Right ventricle myocardium superior (tissue), 1 donor: ENCODE measurements around the gene CARD9. TPM values are rescaled to one million over a fixed set of nuclear protein-coding genes. Genes with fewer than 3 reads are reported as not detected.

ENCODE experiments used
- ATAC-seq: fragments of 200-7000 bp; cut with Tn5 transposase; one replicate; pipeline ENCODE4 v1.9.1; 2020; ENCODE audit warnings: mild to moderate bottlenecking; ENCODE audit not compliant: poor library complexity
- DNase-seq: peaks from one replicate; pipeline ENCODE4 v3.0.0-alpha.2; 2020
- intact Hi-C: fragments of 100-400 bp; cut with DNase I; formaldehyde crosslinking; loops from one replicate; pipeline ENCODE4 v1.11.2; 2022
- total RNA-seq: library from RNA; stranded (reverse); fragmentation: NEBNext Ultra II Directional; extraction: Animal tissue kit (Norgen Biotek cat#: 25700); gene quantifications from one replicate; pipeline ENCODE4 v1.2.1, GENCODE V29; 2021
- donor health status: DM: no; HTN: yes; CAD: no; lungs with severe emphysema.

The CARD9 gene
- total RNA-seq, 1 donor from 2014 or later: 0.78 TPM

DNA sequence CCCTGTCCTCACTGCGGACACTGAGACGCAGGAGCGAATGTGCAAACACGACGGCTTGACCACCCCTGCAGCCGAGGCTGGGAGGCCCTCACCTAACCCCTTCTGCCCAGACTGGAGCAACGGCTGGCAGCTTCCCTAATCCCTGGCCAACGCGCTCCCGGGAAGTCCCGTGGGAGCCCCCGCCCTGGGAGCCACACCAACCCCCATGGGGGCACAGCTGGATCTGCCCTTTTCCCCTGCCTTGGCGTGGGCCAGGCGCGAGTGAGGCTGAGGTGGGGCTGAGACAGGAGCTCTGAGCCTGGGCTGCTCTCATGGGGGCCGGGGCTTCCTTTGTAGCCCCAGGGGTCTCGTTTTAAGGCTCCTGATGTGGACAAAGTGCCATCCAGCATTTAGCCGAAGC lies 5.3 kb downstream of the CARD9 start:
- ATAC-seq (no peak), DNase-seq (no peak)
- intact Hi-C loops: no loop called here

DNA sequence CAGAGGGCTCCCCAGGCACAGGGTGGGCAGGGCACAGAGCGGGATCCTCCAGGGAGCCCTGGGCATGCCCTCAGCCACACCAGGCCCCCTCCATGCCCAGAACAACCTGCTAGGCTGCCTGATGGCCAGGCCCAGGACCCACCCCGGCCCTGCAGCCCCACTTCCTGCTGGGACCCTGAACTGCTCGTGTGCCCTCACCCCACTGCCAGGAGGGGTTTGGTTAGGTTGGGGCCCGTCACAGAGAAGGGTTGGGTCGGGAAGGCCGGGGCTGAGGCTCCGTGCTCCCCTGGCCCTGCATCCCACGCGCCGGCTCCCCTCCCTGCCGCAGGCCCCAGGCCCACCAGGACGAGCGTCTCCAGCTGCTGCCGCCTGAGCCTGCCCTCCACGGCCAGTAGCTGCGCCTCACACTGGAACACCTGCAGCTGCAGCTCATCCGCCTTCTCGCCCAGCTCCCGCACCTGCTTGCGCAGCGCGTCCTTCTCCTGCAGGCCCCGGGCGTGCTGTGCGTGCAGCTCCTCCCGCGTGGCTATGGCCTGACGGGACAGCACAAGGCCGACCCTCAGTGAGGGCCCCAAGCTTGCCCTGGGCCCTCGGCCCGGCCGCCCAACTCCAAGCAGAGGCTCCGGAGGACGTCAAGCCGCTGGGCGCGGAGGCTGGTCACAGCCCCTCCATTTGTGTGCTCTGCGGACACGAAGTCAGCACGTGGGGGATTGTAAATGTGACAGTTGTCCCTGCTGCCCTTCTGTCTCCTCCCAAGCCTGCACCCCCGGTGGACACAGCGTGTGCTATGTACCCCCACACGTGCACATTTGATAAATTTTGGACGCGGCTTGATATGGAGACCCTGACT lies 5.9 kb downstream of the CARD9 start:
- DNase-seq: no peak
- intact Hi-C loops: no loop called here
- ATAC-seq: no peak

DNA sequence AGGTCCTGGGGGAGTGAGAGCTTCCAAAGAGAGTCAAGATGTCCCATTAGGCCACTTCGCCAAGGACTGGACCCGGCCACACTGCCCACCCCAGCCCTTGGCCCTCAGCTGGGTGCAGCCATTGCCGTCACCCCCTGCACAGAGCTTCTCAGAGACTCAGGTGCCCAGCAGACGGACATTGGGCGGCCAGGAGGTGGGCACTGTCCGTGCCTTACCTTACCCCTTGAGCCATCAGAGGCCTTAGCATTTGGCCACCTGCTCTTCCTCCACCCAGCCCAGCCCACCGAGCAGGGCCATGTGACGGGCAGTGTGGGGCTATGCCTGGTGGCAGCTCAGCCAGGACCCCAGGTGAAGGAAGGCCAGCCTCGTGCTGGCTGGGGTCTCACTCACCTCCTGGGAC lies 6.6 kb downstream of the CARD9 start:
- no peak for DNase-seq
- no peak for ATAC-seq
- intact Hi-C loops: no loop called here

DNA sequence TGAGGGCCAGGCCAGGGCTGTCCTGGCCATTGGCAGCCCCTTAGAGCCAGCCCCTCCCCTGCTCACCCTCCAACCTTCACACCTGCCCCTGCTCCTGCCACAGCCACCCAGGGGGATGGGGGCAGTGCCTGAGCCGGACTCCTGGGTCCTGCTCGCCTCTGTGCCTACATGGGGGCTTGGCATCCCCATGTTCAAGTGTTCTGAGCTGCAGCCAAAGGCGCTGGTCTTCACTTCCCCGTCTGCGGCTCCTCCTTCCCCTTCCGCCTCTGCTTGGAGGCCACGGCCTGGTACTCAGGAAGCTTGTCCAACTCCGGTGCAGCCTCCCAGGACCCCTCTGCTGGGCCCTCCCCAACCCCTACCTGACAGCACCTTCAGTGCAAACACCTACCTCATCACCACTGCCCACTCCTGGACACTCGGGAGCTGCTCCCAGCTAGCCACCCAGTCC lies 7.7 kb downstream of the CARD9 start:
- ATAC-seq (no peak), DNase-seq (no peak)
- intact Hi-C loops: no loop called here

- intact Hi-C loops: no loop called here
- DNase-seq (no peak), ATAC-seq (no peak)
These were observed 8.3 kb downstream of the CARD9 start for GRCh38 chr9:136364942-136365774.

GRCh38 chr9:136363949-136364748 lies 9.3 kb downstream of the CARD9 start:
- intact Hi-C loops: no loop called here
- DNase-seq (no peak), ATAC-seq (no peak)

DNA sequence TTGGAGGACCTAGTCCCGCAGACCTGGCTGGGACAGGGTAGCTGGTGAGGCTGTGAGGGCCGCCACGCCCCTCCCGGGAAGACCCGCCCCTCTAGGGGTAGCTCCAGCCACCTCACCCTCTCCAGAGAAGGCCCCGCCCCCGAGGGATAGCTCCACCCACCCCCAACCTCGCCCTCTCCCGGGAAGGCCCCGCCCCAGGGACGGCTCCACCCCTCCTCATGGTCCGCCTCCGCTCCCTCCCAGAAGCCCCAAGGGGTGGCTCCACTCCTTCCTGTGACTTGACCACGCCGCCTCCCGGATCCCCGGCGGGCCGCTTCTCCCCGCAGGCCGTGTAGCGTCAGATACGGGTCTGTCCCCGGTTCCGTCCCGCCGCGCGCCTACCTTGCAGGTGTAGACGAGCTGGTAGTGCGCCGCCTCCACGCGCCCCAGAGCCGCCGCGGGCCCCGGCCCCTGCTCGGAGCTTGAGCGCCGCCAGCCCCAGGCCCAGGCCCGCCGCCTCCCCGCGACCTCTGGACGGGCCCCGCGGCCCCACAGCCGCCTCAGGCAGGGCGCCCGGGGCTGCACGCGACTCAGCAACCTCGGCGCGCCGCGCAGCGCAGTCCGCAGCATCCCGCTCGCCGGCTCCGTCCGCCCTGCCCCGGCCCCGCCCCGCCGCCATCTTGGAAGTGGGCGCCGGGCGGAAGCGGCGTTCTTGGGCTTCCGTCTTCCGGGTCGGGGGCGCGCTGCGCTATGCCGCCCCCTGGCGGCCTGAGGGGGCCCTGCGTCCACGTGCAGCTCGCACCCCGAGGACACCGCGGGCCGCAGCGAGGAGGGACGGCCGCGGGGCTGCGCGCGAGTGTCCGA lies 10.1 kb downstream of the CARD9 start, which contains the start of gene DNLZ:
Gene DNLZ, minus strand, starts transcription at position 639 of the 843 bp plus-strand sequence. Its CDS starts 30 bp downstream, at position 609.
- DNase-seq (peak; percentile 98), ATAC-seq (peak; percentile 86)
- intact Hi-C loops: no loop called here

- intact Hi-C loops: no loop called here
- no peak for DNase-seq
- peak; percentile 4 for ATAC-seq
These were observed 11.1 kb downstream of the CARD9 start for GRCh38 chr9:136362450-136362784.

- intact Hi-C loops: no loop called here
- ATAC-seq: peak; percentile 23
These were observed 11.6 kb downstream of the CARD9 start for GRCh38 chr9:136361754-136362449.

DNA sequence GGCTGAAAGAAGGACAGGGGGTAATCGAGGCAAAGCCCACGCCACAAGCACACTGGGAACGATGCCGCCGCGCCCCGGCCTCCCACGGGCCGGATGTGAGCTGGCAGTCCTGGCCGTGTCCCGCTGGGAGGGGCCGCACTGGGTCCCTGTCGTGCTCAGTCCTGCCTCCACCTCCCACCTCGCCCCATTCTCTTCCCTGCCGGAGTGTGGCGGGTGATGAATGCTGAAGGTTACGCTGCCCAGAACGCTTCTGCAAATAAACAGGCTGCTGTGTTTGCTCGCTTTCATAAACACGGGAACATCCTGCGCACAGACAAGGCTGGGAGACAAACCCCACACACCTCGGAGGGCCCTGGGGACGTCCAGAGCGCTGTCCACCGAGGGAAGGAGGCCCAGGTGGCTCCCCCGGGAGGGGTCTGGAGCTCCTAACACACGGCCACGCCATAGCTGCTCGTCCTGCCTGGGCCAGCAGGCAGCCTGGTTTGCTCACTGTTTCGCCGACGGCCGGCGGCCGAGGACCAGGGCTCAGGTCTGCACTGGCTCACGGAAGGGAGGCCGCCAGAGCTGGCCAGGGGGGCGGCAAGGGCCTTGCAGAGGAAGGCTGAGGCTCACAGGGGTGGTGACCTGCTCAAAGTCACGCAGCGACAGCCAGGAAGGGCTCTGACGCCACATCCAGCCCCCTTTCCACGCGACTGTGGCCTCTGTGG lies 12.3 kb downstream of the CARD9 start:
- DNase-seq: no peak

More at GRCh38 chr9:136361754-136362449, 11.6 kb downstream of the CARD9 start:
- DNase-seq: no peak

DNA sequence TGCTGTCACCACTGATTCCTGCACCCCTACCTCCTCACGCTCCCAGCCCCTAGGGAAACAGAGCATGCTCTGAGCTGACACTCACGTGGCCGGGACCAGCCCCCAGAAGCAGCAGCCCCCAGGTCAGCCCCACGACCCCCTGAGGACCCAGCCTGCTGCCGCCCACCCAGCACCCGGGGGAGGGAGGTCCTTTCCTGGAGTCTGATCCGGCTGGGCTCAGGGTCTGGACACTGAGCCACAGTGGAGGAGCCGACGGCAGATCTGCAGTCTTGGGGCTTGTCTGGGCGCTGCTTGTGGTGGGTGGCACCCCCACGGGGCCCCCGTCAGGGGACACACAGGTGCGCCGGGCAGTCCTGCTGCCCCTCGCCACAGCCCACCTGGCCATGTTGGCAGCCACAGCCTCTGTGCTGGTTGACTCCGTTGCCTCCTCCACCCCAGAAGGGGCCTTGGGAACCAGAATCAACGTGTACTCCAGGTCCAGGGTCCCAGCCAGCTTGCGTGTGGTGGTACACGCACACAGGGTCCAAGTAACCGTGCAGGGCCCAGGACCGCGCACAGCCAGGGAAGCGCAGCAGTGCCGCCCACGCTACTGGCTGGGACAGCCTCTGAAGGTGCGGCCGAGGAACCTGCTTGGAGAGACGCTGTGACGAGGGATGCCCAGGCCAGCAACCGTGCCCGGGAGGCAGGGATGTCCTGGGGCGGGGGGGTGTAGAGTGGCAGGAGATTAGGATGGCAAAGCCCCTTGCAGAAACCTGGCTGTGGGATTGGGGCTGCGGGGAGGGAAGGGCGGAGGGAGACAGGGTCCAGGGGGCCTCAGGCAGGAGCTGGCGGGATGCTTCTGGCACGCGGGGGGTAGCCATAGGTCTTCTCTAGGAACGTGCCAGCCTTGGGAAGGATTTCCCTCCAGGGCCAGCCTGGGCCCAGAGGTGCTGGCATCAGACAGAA lies 13.4 kb downstream of the CARD9 start:
- DNase-seq: no peak
- intact Hi-C loops: no loop called here
- ATAC-seq: no peak

More for the DNA sequence above, 12.3 kb downstream of the CARD9 start:
- no peak for ATAC-seq
- intact Hi-C loops: no loop called here

- DNase-seq: no peak
- intact Hi-C loops: no loop called here
- ATAC-seq: no peak
These were observed 14.6 kb downstream of the CARD9 start for GRCh38 chr9:136358888-136359287.

DNA sequence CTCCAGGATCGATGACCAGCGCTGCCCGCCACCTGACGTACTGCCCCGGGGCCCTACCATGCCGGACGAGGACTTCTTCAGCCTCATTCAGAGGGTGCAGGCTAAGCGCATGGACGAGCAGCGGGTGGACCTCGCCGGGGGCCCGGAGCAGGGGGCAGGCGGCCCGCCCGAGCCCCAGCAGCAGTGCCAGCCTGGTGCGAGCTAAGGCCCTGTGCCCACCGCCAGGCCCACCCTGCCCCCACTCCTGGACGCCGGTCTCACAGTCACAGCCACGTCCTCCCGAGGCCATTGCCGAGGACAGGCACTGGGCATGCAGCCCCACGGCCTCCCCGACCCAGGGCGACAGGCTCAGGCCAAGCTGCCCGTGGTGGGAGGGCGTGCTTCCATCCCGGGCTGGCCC lies 15.5 kb downstream of the CARD9 start:
- DNase-seq (no peak), ATAC-seq (no peak)
- intact Hi-C loops: no loop called here

GRCh38 chr9:136357202-136357725 lies 16.2 kb downstream of the CARD9 start:
- intact Hi-C loops: no loop called here
- DNase-seq (no peak), ATAC-seq (no peak)

GRCh38 chr9:136355616-136356557 lies 17.6 kb downstream of the CARD9 start:
- DNase-seq: no peak
- ATAC-seq: no peak
- intact Hi-C loops: no loop called here
